Prostate gland (tissue), 2 donors: Measurements from ENCODE around the gene KRTAP10-9. TPM values are rescaled to one million over a fixed set of nuclear protein-coding genes. Genes with fewer than 3 reads are reported as not detected.

Experiments
- DNase-seq: peaks from one replicate; pipeline ENCODE4 v3.0.0-alpha.2; 2019; ENCODE audit warnings: low spot score
- H3K27ac ChIP-seq, 2 donors: fragments of 200-600 bp; sonication (generic); 2 replicates each; pipeline ENCODE4 v1.5.1; 2017 to 2019
- H3K27me3 ChIP-seq: fragments of 200-600 bp; sonication (generic); replicated peaks from 2 replicates; pipeline ENCODE4 v1.5.1; 2019; ENCODE audit not compliant: insufficient read depth
- H3K36me3 ChIP-seq, 2 donors: fragments of 200-600 bp; sonication (generic); 1 replicate in 1 of 2; 2 replicates in 1 of 2; pipeline versions ENCODE4 v1.5.1 to v1.8.1; 2017 to 2019
- H3K4me1 ChIP-seq: fragments of 200-600 bp; sonication (generic); replicated peaks from 2 replicates; pipeline ENCODE4 v1.5.1; 2019
- H3K4me3 ChIP-seq, 2 donors: fragments of 200-600 bp; sonication (generic); 2 replicates each; pipeline ENCODE4 v1.5.1; 2017 to 2019
- H3K9me3 ChIP-seq: fragments of 200-600 bp; sonication (generic); 2 replicates; pipeline ENCODE4 v1.5.1; 2017
- POLR2A ChIP-seq: fragments of 450-650 bp; IDR thresholded peaks from one replicate; pipeline ENCODE4 v1.6.1; 2016; ENCODE audit warnings: antibody characterized with exemption, mild to moderate bottlenecking
- POLR2AphosphoS5 ChIP-seq: sonication (generic); formaldehyde crosslinking; IDR thresholded peaks from one replicate; pipeline ENCODE4 v1.6.1; 2017; ENCODE audit warnings: antibody characterized with exemption
- WGBS: methylation state at CpG from one replicate; pipeline ENCODE4 v1.1.5; 2018; 5-methylcytosine and 5-hydroxymethylcytosine counted together
- intact Hi-C: fragments of 100-400 bp; cut with DNase I; formaldehyde crosslinking; loops from one replicate; pipeline ENCODE4 v1.14.2; 2022
- total RNA-seq, 2 donors: library from RNA; depleted of rRNA; stranded (reverse); fragments of >200 nt; gene quantifications; one replicate each; pipeline ENCODE4 v1.1.0, GENCODE V29; 2016
- TF ChIP-seq, protein P1 (sequence below), 4 experiments: fragments of 200-600 bp in 2 of 4; fragments of 450-650 bp in 2 of 4; sonication (generic) in 2 of 4; IDR thresholded peaks; 1 replicate in 3 of 4; 2 replicates in 1 of 4; pipeline ENCODE4 v1.5.1; 2016 to 2019; ENCODE audit warnings: antibody characterized with exemption in 4 of 4, mild to moderate bottlenecking in 2 of 4, moderate library complexity in 2 of 4

Gene KRTAP10-9
- total RNA-seq, 2 donors from 2014 or later: not detected

GRCh38 chr21:44615466-44615865 lies 11.4 kb upstream of the KRTAP10-9 start:
- Histone ChIP-seq H3K36me3 (no peaks in the 10 kb centered on the region), H3K4me3 (no peak overlapping the region), H3K27ac (no peak overlapping the region), H3K9me3 (no peaks in the 10 kb centered on the region), H3K27me3 (no peaks in the 10 kb centered on the region), H3K4me1 (no peaks in the 10 kb centered on the region)
- intact Hi-C loops: no loop called here
- DNase-seq: no peak
- TF ChIP-seq POLR2A (no peak), POLR2AphosphoS5 (no peak)
- TF ChIP-seq, protein P1, sequence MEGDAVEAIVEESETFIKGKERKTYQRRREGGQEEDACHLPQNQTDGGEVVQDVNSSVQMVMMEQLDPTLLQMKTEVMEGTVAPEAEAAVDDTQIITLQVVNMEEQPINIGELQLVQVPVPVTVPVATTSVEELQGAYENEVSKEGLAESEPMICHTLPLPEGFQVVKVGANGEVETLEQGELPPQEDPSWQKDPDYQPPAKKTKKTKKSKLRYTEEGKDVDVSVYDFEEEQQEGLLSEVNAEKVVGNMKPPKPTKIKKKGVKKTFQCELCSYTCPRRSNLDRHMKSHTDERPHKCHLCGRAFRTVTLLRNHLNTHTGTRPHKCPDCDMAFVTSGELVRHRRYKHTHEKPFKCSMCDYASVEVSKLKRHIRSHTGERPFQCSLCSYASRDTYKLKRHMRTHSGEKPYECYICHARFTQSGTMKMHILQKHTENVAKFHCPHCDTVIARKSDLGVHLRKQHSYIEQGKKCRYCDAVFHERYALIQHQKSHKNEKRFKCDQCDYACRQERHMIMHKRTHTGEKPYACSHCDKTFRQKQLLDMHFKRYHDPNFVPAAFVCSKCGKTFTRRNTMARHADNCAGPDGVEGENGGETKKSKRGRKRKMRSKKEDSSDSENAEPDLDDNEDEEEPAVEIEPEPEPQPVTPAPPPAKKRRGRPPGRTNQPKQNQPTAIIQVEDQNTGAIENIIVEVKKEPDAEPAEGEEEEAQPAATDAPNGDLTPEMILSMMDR (IDR thresholded peaks at IDR 0.05): no peak
- 80% methylated on average over 8 of the region's 8 CpGs for WGBS

- Histone ChIP-seq H3K27ac (no peak overlapping the region), H3K36me3 (no peaks in the 10 kb centered on the region), H3K4me1 (no peaks in the 10 kb centered on the region), H3K4me3 (no peak overlapping the region), H3K27me3 (no peaks in the 10 kb centered on the region), H3K9me3 (no peaks in the 10 kb centered on the region)
- 73% methylated on average over 16 of the region's 17 CpGs for WGBS
- DNase-seq: no peak
- intact Hi-C loops: no loop called here
- TF ChIP-seq POLR2A (no peak), POLR2AphosphoS5 (no peak)
Observed at GRCh38 chr21:44615911-44616590, 10.8 kb upstream of the KRTAP10-9 start.

DNA sequence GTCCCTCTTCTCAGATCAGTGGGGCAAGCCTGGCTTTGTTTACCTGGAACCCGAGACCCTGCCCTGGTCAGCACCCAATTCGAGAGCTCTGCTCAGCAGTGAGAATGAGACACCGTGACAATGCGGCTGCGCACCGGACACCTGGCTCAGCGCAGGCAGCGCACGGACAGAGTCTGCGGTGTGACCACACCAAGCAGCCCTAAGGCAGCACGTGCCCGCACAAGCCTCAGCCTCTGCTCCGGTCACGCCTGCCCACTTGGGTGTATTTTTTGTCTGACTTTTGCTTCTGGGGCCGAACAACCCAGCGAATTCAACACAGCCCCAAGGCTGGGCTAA lies 10.3 kb upstream of the KRTAP10-9 start:
- no peak for DNase-seq
- WGBS: 51% methylated on average over 16 of the region's 16 CpGs
- TF ChIP-seq, protein P1 (IDR thresholded peaks at IDR 0.05): no peak
- TF ChIP-seq POLR2AphosphoS5: no peak
- no peak for TF ChIP-seq POLR2A
- no peak overlapping the region for H3K27ac ChIP-seq
- no peaks in the 10 kb centered on the region for H3K9me3 ChIP-seq
- H3K36me3 ChIP-seq: no peaks in the 10 kb centered on the region
- H3K4me1 ChIP-seq: no peaks in the 10 kb centered on the region
- no peaks in the 10 kb centered on the region for H3K27me3 ChIP-seq
- intact Hi-C loops: no loop called here
- no peak overlapping the region for H3K4me3 ChIP-seq

- no peaks in the 10 kb centered on the region for H3K4me1 ChIP-seq
- TF ChIP-seq, protein P1 (IDR thresholded peaks at IDR 0.05): no peak
- TF ChIP-seq POLR2AphosphoS5 (no peak), POLR2A (no peak)
- intact Hi-C loops: no loop called here
- no peaks in the 10 kb centered on the region for H3K27me3 ChIP-seq
- WGBS: 69% methylated on average over 8 of the region's 8 CpGs
- H3K9me3 ChIP-seq: no peaks in the 10 kb centered on the region
- no peak for DNase-seq
- no peak overlapping the region for H3K4me3 ChIP-seq
- no peaks in the 10 kb centered on the region for H3K36me3 ChIP-seq
- no peak overlapping the region for H3K27ac ChIP-seq
Observed at GRCh38 chr21:44617071-44617501, 9.8 kb upstream of the KRTAP10-9 start.

DNA sequence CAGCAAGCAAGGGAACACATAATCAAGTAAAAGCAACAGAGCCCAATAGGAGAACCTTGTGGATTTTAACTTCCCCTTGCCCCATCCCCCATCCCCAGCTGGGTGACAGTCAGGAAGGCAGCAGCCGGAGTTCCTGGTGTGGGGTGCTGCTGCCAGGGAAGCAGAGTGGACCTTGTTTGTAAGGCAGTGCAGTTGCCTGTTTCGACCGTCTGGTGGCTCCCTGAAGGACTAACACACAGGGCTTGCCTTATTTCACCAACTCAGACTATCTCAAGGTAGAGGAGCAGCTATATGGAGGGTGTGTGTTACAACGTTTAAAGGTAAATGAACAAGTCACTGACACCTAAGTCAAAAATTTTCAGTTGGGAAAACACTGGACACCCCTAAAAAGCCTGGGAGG lies 8.4 kb upstream of the KRTAP10-9 start:
- no peak overlapping the region for H3K4me3 ChIP-seq
- intact Hi-C loops: no loop called here
- TF ChIP-seq POLR2AphosphoS5: no peak
- no peaks in the 10 kb centered on the region for H3K4me1 ChIP-seq
- WGBS: 44% methylated on average over 4 of the region's 4 CpGs
- no peaks in the 10 kb centered on the region for H3K9me3 ChIP-seq
- DNase-seq: no peak
- no peaks in the 10 kb centered on the region for H3K36me3 ChIP-seq
- no peaks in the 10 kb centered on the region for H3K27me3 ChIP-seq
- no peak overlapping the region for H3K27ac ChIP-seq

DNA sequence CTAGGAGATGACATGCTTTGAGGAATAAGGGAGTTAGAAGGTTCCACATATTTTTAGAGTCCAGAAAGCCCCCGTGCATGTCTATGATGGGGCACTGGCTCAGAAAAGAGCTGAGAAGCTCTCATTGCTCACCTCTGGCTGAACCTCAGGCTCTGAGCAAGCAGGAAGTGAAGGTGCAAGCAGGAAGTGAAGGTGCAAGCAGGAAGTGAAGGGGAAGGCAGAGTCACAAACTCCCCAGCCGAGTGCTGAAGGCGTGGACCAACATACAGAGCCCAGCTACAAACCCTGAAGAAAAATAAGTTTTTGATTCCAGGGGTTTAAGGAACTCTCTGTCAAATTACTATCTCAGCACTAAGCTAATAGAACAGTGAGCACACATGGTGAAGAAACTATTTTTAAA lies 8.0 kb upstream of the KRTAP10-9 start:
- WGBS: 61% methylated on average over 3 of the region's 3 CpGs

More for the DNA sequence above, 8.0 kb upstream of the KRTAP10-9 start:
- DNase-seq: no peak
- H3K27me3 ChIP-seq: no peaks in the 10 kb centered on the region
- no peaks in the 10 kb centered on the region for H3K4me1 ChIP-seq
- H3K27ac ChIP-seq: no peak overlapping the region
- intact Hi-C loops: no loop called here
- no peak overlapping the region for H3K4me3 ChIP-seq
- H3K36me3 ChIP-seq: no peaks in the 10 kb centered on the region
- H3K9me3 ChIP-seq: no peaks in the 10 kb centered on the region
- TF ChIP-seq POLR2AphosphoS5 (no peak), POLR2A (no peak)
- TF ChIP-seq, protein P1 (IDR thresholded peaks at IDR 0.05): no peak
